ENCODE data around the gene NEDD9.

The NEDD9 gene

DNA sequence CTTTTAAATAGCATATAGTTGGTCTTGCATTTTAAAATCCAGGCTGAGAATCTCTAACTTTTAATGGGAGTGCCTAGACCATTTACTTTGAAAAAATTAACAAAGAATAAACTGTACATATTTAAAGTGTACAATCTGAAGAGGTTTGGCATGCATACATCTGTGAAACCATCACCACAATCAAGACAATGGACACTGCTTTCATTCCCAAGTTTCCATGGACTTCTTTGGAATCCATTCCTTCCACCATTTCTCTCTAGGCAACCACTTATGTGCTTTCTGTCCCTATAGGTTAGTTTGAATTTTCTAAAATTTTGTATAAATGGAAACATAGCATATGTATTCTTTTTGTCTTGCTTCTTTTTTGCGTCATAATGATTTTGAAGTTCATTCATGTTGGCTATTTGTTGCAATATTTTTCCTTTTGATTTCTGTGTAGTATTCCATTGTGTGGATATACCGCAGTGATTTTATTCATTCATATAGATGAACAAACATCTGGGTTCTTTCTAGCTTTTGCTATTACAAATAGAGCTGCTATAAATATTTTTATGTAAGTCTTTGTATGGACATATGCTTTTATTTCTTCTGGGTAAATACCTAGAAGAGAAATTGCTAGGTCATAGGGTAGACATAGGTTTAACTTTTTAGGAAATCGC, 50.9 kb downstream of the NEDD9 start:
- FAIRE-seq (no peak), DNase-seq (ENCODE audit: low spot score) (no peak)

- peak; percentile 61 for DNase-seq (ENCODE audit: low spot score)
- no peak for FAIRE-seq
These were observed 52.9 kb downstream of the NEDD9 start for GRCh38 chr6:11179419-11180202.

DNA sequence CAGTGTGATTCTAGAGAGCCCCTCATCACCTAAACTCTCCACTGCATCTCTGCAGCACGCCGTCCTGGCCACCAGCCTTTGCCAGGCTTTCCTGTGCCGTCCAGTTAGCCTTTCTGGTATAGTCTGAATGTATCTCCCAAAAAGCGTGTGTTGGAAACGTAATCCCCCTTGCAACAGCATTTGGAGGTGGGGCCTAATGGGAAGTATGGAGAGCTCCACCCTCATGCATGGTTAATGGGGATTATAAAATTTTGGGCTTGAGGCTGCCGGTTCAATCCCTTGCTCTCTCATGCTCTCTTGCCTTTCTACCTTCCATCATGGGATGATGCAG, 53.4 kb downstream of the NEDD9 start:
- FAIRE-seq (no peak), DNase-seq (ENCODE audit: low spot score) (no peak)

GRCh38 chr6:11177271-11177670, 55.2 kb downstream of the NEDD9 start:
- FAIRE-seq: no peak
- no peak for DNase-seq (ENCODE audit: low spot score)

DNA sequence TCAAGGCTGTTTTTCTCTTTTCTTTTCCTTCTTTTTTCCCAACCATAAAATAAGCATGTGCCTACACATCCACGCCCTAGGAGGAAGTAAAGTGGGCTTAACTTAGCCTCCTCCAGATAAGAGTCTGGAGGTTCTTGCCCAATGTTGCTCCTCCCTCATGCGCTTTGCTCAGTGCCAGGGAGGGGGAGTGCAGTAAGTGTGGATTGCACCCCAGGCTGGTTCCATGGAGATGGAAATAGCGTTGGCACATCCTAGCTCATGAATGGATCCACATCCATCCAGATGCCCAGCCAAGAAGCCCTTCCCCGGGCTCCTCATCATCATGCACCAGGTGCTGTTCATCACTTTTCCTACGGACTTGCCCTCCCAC, 58.2 kb downstream of the NEDD9 start:
- FAIRE-seq: no peak
- no peak for DNase-seq (ENCODE audit: low spot score)

- DNase-seq (ENCODE audit: low spot score): peak; percentile 27
- FAIRE-seq: no peak
These were observed 59.8 kb downstream of the NEDD9 start for GRCh38 chr6:11172501-11173327.

GRCh38 chr6:11171952-11172351, 60.5 kb downstream of the NEDD9 start:
- FAIRE-seq (no peak), DNase-seq (ENCODE audit: low spot score) (no peak)

DNA sequence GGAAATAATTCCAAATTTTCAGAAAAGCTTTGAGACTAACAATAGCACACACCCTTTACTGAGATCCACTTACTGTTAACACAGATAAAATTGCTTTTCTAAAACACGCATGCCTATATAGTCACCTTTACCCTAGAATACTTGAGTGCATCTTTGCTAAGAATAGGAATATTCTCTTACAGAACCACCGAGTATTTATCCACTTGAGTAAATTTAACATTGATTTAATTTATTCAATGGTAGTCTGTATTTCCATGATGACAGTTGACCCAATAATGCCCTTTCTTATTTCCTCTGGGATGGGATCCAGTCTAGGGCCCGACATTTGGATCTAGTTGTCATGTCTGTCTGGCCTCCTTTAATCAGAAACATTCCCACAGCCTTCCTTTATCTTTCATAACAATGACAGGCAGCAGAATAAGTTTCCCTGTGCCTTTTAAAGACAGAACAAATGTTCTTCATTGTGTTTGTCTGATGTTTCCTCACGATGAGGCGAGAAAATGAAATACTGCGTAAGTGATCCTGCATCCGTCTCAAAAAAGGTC, 64.3 kb downstream of the NEDD9 start:
- FAIRE-seq (no peak), DNase-seq (ENCODE audit: low spot score) (no peak)

DNA sequence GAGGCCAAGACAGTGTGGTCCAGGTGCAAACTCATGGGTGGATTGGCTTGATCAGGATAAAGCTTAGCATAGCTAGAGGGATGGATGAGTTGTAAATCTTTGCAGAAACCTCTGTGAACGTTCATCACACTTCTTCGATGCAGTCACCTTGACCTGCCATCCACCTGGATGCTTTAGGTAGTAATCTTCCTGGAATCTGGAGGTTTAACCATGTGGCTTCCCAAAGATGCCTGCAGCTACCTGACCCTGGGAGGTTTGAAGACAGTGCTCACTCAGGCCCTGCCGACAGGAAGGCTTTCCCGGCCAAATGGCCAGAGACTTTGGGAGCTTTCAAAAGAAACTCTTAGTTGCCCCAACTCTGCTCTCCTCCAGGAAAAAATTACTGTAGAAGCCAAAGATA, 65.5 kb downstream of the NEDD9 start:
- DNase-seq (ENCODE audit: low spot score) (no peak), FAIRE-seq (no peak)

DNA sequence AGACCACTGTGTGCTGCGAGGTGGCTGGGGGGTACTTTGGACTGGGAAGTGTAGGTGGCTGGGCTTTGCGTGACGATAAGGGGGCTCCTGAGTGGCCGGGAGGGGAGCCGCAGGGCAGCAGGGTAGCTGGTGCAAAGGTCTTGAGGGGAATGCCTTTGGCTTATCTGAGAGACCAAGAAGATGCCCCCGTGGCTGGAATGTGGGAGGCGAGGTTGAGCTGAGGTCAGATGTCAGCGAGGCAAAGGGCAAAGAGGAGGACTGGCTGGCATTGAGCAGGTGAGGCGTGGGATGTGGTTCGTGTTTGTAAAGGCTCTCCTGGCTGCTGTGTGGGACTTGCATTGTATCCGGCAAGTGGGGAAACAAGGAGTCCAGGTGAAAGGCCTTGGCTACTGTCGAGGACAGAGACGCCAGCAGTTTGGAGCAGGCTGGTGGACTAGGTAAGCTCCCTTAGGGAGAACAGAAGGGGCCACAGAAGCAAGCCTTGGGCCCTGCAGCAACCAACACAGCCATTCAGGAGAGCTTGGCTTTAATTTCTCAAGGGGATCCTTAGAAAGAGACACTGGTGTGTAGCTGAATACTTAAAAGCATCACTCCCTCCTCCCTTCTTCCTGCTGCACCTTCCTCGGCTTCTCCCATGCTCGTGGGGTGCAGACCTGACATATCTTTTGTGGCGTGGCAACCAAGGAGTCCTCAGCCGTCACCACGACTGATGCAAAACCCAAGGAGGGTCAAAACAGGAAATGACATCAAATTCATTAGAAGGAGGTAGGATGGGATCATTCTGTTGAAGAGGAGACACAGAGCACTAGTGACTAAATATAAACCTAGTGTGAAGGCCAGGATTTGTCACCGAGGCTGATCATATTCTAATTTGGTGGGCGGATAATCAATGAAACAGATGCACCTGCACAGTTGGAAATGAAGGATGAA, 67.5 kb downstream of the NEDD9 start:
- FAIRE-seq (no peak), DNase-seq (ENCODE audit: low spot score) (no peak)

DNA sequence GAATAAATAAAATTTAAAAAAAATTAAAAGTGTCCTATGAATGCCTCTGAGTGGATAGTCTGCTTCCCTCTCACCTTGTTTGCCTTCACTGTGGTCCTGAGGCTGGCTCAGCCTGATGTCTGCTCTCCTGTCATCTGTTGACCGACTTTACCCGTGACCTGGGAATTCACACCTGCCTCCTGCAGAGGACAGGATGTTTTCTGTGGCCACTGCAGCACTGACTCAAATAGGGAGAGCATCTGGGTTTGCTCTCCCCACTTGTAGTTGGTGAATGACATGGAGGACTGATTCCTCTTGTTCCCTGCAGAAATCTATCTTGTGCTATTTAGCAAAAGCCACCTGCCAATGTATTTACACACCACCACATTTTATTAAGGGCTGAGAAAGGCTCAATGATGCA, 68.5 kb downstream of the NEDD9 start:
- DNase-seq (ENCODE audit: low spot score): no peak
- no peak for FAIRE-seq

GRCh38 chr6:11162262-11162661, 70.2 kb downstream of the NEDD9 start:
- DNase-seq (ENCODE audit: low spot score) (no peak), FAIRE-seq (no peak)

GRCh38 chr6:11161031-11161956, 71.2 kb downstream of the NEDD9 start:
- FAIRE-seq (no peak), DNase-seq (ENCODE audit: low spot score) (peak; percentile 72)

DNA sequence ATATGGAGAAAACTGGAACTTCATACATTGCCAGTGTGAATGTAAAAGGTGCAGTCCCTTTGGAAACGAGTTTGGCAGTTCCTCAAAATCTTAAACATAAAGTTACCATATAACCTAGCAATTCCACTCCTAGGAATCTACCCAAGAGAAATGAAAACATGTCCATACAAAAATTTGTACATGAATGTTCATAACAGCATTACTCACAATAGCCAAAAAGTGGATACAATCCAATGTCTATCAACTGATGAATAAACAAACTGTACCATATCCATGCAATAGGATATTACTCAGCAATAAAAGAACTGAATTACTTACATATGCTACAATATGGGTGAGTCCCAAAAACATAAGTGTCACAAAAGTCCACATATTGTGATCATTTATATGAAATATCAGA, 72.3 kb downstream of the NEDD9 start:
- DNase-seq (ENCODE audit: low spot score): no peak
- FAIRE-seq: no peak

GRCh38 chr6:11155589-11155988, 76.9 kb downstream of the NEDD9 start:
- DNase-seq (ENCODE audit: low spot score): no peak
- no peak for FAIRE-seq

GRCh38 chr6:11153447-11153846, 79.0 kb downstream of the NEDD9 start:
- FAIRE-seq (no peak), DNase-seq (ENCODE audit: low spot score) (no peak)

DNA sequence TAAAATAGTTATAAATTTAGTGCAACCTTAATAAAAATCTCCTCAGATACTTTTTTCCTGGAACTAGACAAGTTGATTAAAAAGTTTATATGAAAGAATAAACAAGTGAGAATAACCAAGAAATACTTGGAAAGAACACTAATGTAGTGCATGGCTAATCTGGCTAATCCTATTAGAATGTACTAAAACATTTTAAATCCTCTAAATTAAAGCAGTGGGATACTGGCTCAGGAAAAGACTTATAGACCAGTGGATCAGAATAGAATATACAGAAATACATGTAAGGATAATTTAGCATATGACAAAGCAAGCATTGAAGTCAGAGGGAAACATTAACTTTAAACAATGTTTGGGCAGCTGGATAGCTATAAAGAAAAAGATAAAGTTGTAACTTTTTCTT, 79.9 kb downstream of the NEDD9 start:
- DNase-seq (ENCODE audit: low spot score): no peak

GRCh38 chr6:11151488-11151887, 81.0 kb downstream of the NEDD9 start:
- DNase-seq (ENCODE audit: low spot score) (no peak), FAIRE-seq (no peak)

More for the DNA sequence above, 79.9 kb downstream of the NEDD9 start:
- no peak for FAIRE-seq

- no peak for FAIRE-seq
- no peak for DNase-seq (ENCODE audit: low spot score)
These were observed 82.9 kb downstream of the NEDD9 start for GRCh38 chr6:11149551-11149950.

Measured in urothelium cell line (cell line).